ENCODE results near the gene RYR1.
A peak's percentile ranks its signal among the peaks of the same experiment; 100 is the strongest.
"Not testable (repeated sequence)": the region's sequence is repeated elsewhere in the genome, so short reads cannot be mapped to it uniquely, and the experiment has no call there.

RYR1 gene

GRCh38 chr19:38401148-38401547 lies 32.3 kb upstream of the RYR1 start:
- DNase-seq (ENCODE audit: low read depth, low spot score), result no peak
- H3K4me3 ChIP-seq (ENCODE audit: insufficient read length, low read depth), result no peak overlapping the region
- peaks cover 9% of the 10 kb centered on the region for H3K36me3 ChIP-seq (ENCODE audit: insufficient read depth, insufficient read length, low read length)
- no peaks in the 10 kb centered on the region for H3K9me3 ChIP-seq (ENCODE audit: insufficient read depth, low read length)
- no peaks in the 10 kb centered on the region for H3K4me1 ChIP-seq (ENCODE audit: insufficient read depth, insufficient read length)
- H3K27me3 ChIP-seq (ENCODE audit: insufficient read depth, insufficient read length), result peaks cover 19% of the 10 kb centered on the region
- TF ChIP-seq ZNF274 (IDR thresholded peaks at IDR 0.05; ENCODE audit: low read depth, low read length) (no peak), SUZ12 (IDR thresholded peaks at IDR 0.05; ENCODE audit: extremely low read depth, insufficient read depth, insufficient read length) (no peak), YY1 (IDR thresholded peaks at IDR 0.05; ENCODE audit: insufficient read depth, insufficient read length) (no peak)
- no peak overlapping the region for H3K9ac ChIP-seq (ENCODE audit: insufficient read length, low read depth)

- Histone ChIP-seq H3K9ac (ENCODE audit: insufficient read length, low read depth) (peak overlapping the region; percentile 42), H3K36me3 (ENCODE audit: insufficient read depth, insufficient read length, low read length) (peaks cover 12% of the 10 kb centered on the region)
- TF ChIP-seq ZNF274 (IDR thresholded peaks at IDR 0.05; ENCODE audit: low read depth, low read length), result no peak
These were observed 30.9 kb upstream of the RYR1 start for GRCh38 chr19:38402623-38402966.

GRCh38 chr19:38402967-38403674 lies 30.4 kb upstream of the RYR1 start, which contains the start of gene FAM98C:
Gene FAM98C (plus strand): TSS chr19:38403093. CDS start chr19:38403154, 61 bp downstream.
- Histone ChIP-seq H3K4me3 (ENCODE audit: insufficient read length, low read depth) (peak within 1 kb of the TSS; percentile 63), H3K27me3 (ENCODE audit: insufficient read depth, insufficient read length) (peaks cover 19% of the 10 kb centered on the region), H3K9me3 (ENCODE audit: insufficient read depth, low read length) (no peaks in the 10 kb centered on the region), H3K4me1 (ENCODE audit: insufficient read depth, insufficient read length) (no peaks in the 10 kb centered on the region), H3K9ac (ENCODE audit: insufficient read length, low read depth) (peak within 1 kb of the TSS; percentile 89), H3K36me3 (ENCODE audit: insufficient read depth, insufficient read length, low read length) (peaks cover 12% of the 10 kb centered on the region)
- peak; percentile 92 for DNase-seq (ENCODE audit: low read depth, low spot score)
- TF ChIP-seq SUZ12 (IDR thresholded peaks at IDR 0.05; ENCODE audit: extremely low read depth, insufficient read depth, insufficient read length) (no peak), ZNF274 (IDR thresholded peaks at IDR 0.05; ENCODE audit: low read depth, low read length) (no peak), YY1 (IDR thresholded peaks at IDR 0.05; ENCODE audit: insufficient read depth, insufficient read length) (no peak)

More at GRCh38 chr19:38402623-38402966, 30.9 kb upstream of the RYR1 start:
- Histone ChIP-seq H3K27me3 (ENCODE audit: insufficient read depth, insufficient read length) (peaks cover 19% of the 10 kb centered on the region), H3K4me3 (ENCODE audit: insufficient read length, low read depth) (no peak overlapping the region), H3K9me3 (ENCODE audit: insufficient read depth, low read length) (no peaks in the 10 kb centered on the region), H3K4me1 (ENCODE audit: insufficient read depth, insufficient read length) (no peaks in the 10 kb centered on the region)
- no peak for DNase-seq (ENCODE audit: low read depth, low spot score)

- Histone ChIP-seq H3K36me3 (ENCODE audit: insufficient read depth, insufficient read length, low read length) (peaks cover 12% of the 10 kb centered on the region), H3K9me3 (ENCODE audit: insufficient read depth, low read length) (no peaks in the 10 kb centered on the region), H3K9ac (ENCODE audit: insufficient read length, low read depth) (no peak overlapping the region), H3K4me1 (ENCODE audit: insufficient read depth, insufficient read length) (no peaks in the 10 kb centered on the region), H3K4me3 (ENCODE audit: insufficient read length, low read depth) (no peak overlapping the region), H3K27me3 (ENCODE audit: insufficient read depth, insufficient read length) (peaks cover 19% of the 10 kb centered on the region)
- no peak for TF ChIP-seq YY1 (IDR thresholded peaks at IDR 0.05; ENCODE audit: insufficient read depth, insufficient read length)
- TF ChIP-seq ZNF274 (IDR thresholded peaks at IDR 0.05; ENCODE audit: low read depth, low read length), result no peak
- TF ChIP-seq SUZ12 (IDR thresholded peaks at IDR 0.05; ENCODE audit: extremely low read depth, insufficient read depth, insufficient read length), result no peak
- no peak for DNase-seq (ENCODE audit: low read depth, low spot score)
These were observed 28.6 kb upstream of the RYR1 start for GRCh38 chr19:38404858-38405257.

GRCh38 chr19:38405276-38405675 lies 28.2 kb upstream of the RYR1 start:
- H3K4me1 ChIP-seq (ENCODE audit: insufficient read depth, insufficient read length), result no peaks in the 10 kb centered on the region
- H3K4me3 ChIP-seq (ENCODE audit: insufficient read length, low read depth), result no peak overlapping the region
- H3K9ac ChIP-seq (ENCODE audit: insufficient read length, low read depth), result no peak overlapping the region
- peaks cover 12% of the 10 kb centered on the region for H3K36me3 ChIP-seq (ENCODE audit: insufficient read depth, insufficient read length, low read length)
- no peak for DNase-seq (ENCODE audit: low read depth, low spot score)
- no peaks in the 10 kb centered on the region for H3K9me3 ChIP-seq (ENCODE audit: insufficient read depth, low read length)
- TF ChIP-seq SUZ12 (IDR thresholded peaks at IDR 0.05; ENCODE audit: extremely low read depth, insufficient read depth, insufficient read length), result no peak
- TF ChIP-seq ZNF274 (IDR thresholded peaks at IDR 0.05; ENCODE audit: low read depth, low read length), result no peak
- no peak for TF ChIP-seq YY1 (IDR thresholded peaks at IDR 0.05; ENCODE audit: insufficient read depth, insufficient read length)
- H3K27me3 ChIP-seq (ENCODE audit: insufficient read depth, insufficient read length), result peaks cover 17% of the 10 kb centered on the region

- H3K4me1 ChIP-seq (ENCODE audit: insufficient read depth, insufficient read length), result no peaks in the 10 kb centered on the region
- H3K9me3 ChIP-seq (ENCODE audit: insufficient read depth, low read length), result no peaks in the 10 kb centered on the region
- TF ChIP-seq YY1 (IDR thresholded peaks at IDR 0.05; ENCODE audit: insufficient read depth, insufficient read length) (no peak), ZNF274 (IDR thresholded peaks at IDR 0.05; ENCODE audit: low read depth, low read length) (no peak), SUZ12 (IDR thresholded peaks at IDR 0.05; ENCODE audit: extremely low read depth, insufficient read depth, insufficient read length) (no peak)
- DNase-seq (ENCODE audit: low read depth, low spot score), result no peak
- no peaks in the 10 kb centered on the region for H3K27me3 ChIP-seq (ENCODE audit: insufficient read depth, insufficient read length)
- H3K4me3 ChIP-seq (ENCODE audit: insufficient read length, low read depth), result no peak overlapping the region
- no peak overlapping the region for H3K9ac ChIP-seq (ENCODE audit: insufficient read length, low read depth)
- peaks cover 12% of the 10 kb centered on the region for H3K36me3 ChIP-seq (ENCODE audit: insufficient read depth, insufficient read length, low read length)
These were observed 23.8 kb upstream of the RYR1 start for GRCh38 chr19:38409631-38410133.

- H3K4me1 ChIP-seq (ENCODE audit: insufficient read depth, insufficient read length); H3K9me3 ChIP-seq (ENCODE audit: insufficient read depth, low read length); H3K4me3 ChIP-seq (ENCODE audit: insufficient read length, low read depth); DNase-seq (ENCODE audit: low read depth, low spot score); H3K27me3 ChIP-seq (ENCODE audit: insufficient read depth, insufficient read length); H3K36me3 ChIP-seq (ENCODE audit: insufficient read depth, insufficient read length, low read length); H3K9ac ChIP-seq (ENCODE audit: insufficient read length, low read depth): not testable (repeated sequence)
These were observed 23.1 kb upstream of the RYR1 start for GRCh38 chr19:38410407-38410806.

Data from NT2/D1 (cell line).